Germinal center (tissue), 1 donor: ENCODE results near the gene PCDHGA11.
"Not testable (repeated sequence)": the region's sequence is repeated elsewhere in the genome, so short reads cannot be mapped to it uniquely, and the experiment has no call there.

ENCODE experiments used
- DNase-seq: peaks from one replicate; pipeline ENCODE4 v3.0.0; 2012; ENCODE audit warnings: mixed read lengths, low spot score

The PCDHGA11 gene

DNA sequence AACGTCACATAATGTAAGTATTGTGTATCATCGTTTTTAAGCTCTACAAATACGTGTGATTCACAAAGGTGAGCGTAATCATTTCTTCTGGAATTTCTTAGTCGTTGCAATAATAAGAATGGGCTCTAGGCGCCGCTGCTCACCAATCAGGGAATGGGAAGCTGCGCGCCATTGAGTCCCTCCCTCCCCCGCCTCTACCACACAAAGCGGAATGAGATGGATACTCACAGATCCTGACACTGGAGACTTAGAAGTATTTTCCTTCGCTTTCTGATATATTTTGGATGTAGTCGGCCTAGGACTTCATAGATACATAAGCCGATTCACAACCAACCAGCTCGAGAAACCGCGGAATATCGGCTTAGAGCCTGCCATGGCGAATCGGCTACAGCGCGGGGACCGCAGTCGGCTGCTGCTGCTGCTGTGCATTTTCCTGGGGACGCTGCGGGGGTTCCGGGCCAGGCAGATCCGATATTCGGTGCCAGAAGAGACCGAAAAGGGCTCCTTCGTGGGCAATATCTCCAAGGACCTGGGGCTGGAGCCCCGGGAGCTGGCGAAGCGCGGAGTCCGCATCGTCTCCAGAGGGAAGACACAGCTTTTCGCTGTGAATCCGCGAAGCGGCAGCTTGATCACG lies at the start of gene PCDHGA11:
TSS of gene PCDHGA11 (plus strand) at position 197 of the 634 bp plus-strand sequence. CDS start at position 374, 177 bp downstream.
- DNase-seq, result peak; percentile 66

DNA sequence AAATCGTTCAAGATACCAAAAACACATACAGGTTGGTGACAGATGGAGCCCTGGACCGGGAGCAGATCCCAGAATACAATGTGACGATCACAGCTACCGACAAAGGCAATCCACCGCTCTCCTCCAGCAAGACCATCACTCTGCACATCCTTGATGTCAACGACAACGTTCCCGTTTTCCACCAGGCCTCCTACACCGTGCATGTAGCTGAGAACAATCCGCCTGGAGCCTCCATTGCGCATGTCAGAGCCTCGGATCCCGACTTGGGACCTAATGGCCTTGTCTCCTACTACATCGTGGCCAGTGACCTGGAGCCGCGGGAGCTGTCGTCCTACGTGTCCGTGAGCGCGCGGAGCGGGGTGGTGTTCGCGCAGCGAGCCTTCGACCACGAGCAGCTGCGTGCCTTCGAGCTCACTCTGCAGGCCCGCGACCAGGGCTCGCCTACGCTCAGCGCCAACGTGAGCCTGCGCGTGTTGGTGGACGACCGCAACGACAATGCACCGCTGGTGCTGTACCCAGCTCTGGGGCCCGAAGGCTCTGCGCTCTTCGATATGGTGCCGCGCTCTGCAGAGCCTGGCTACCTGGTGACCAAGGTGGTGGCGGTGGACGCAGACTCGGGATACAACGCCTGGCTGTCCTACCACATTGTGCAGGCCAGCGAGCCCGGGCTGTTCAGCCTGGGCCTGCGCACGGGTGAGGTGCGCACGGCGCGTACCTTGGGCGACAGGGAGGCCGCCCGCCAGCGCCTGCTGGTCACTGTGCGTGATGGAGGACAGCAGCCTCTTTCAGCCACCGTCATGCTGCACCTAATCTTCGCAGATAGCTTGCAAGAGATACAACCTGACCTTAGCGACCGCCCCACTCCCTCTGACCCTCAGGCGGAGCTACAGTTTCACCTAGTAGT lies 49.0 kb upstream of the PCDHGA11 start:
- no peak for DNase-seq

DNA sequence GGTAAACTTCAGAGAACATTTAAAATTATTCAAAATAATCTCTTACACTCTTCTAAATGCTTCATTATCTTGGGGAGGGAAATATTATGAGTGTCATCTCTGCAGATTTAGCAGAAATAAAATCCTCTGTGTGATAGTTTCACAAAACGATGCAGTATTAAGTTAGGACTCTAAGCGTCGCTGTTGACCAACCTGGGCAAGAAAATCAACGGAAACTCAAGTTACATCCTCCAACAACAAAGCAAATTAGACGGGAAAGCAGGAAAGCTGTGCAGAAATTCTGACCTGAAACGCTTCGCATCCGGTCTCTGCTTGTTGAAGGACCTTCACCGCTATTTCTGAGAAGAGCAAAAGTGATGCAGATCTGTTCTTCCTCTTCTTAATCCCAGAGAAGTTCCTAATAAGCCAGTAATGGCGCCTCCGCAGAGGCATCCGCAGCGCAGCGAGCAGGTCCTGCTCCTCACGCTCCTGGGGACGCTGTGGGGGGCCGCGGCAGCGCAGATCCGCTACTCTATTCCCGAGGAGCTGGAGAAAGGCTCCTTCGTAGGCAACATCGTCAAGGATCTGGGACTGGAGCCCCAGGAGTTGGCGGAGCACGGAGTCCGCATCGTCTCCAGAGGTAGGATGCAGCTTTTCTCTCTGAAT lies 47.1 kb upstream of the PCDHGA11 start, which contains the start of gene PCDHGA6:
TSS of gene PCDHGA6 (plus strand) at position 219 of the 645 bp plus-strand sequence. CDS start at position 412, 193 bp downstream.
- DNase-seq, result no peak

DNA sequence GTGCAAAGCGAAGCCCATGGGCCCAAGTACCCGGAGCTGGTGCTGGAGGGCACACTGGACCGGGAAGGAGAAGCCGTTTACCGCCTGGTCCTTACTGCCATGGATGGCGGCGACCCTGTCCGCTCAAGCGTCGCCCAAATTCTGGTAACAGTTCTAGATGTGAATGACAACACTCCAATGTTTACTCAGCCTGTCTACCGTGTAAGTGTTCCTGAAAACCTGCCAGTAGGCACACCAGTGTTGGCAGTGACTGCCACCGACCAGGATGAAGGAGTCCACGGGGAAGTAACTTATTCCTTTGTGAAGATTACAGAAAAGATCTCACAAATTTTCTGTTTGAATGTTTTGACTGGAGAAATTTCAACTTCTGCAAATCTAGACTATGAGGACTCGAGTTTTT lies 46.2 kb upstream of the PCDHGA11 start:
- DNase-seq, result no peak

DNA sequence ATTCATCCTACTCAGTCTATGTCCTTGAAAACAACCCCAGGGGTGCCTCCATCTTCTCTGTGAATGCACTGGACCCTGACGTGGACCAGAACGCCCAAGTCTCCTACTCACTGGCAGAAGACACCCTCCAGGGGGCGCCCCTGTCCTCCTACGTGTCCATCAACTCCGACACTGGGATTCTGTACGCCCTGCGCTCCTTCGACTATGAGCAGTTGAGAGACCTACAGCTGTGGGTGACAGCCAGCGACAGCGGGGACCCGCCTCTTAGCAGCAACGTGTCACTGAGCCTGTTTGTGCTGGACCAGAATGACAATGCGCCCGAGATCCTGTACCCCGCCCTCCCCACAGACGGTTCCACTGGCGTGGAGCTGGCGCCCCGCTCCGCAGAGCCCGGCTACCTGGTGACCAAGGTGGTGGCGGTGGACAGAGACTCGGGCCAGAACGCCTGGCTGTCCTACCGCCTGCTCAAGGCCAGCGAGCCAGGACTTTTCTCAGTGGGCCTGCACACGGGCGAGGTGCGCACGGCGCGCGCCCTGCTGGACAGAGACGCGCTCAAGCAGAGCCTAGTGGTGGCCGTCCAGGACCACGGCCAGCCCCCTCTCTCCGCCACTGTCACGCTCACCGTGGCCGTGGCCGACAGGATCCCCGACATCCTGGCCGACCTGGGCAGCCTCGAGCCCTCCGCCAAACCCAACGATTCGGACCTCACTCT lies 45.3 kb upstream of the PCDHGA11 start:
- DNase-seq, result not testable (repeated sequence)

DNA sequence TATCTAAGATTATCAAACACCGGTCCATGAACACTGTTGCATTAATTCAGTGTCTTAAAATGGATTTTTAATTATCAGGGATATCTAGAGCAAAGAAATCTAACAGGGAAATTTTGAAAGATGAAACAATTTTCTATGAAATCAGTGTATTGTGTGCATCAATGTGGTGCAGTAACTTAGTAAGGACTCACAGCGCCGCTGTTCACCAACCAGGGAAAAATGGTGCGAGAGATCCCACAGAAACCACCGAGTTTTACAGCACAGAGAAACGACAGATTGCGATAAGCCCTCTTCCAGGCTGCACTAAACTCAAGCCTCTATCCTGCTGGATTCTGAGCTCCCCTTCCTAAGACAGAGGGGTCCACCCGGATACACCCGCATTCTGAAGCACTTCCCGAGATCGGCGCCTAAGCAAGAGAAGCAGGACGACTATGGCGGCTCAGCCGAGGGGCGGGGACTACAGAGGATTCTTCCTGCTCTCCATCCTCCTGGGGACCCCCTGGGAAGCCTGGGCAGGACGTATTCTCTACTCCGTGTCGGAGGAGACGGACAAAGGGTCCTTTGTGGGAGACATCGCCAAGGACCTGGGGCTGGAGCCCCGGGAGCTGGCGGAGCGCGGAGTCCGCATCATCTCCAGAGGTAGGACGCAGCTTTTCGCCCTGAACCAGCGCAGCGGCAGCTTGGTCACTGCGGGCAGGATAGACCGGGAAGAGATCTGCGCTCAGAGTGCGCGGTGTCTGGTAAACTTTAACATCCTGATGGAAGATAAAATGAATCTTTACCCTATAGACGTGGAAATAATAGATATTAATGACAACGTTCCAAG lies 38.2 kb upstream of the PCDHGA11 start, which contains the start of gene PCDHGA7:
TSS of gene PCDHGA7 (plus strand) at position 274 of the 826 bp plus-strand sequence. CDS start at position 432, 158 bp downstream.
- peak; percentile 24 for DNase-seq

DNA sequence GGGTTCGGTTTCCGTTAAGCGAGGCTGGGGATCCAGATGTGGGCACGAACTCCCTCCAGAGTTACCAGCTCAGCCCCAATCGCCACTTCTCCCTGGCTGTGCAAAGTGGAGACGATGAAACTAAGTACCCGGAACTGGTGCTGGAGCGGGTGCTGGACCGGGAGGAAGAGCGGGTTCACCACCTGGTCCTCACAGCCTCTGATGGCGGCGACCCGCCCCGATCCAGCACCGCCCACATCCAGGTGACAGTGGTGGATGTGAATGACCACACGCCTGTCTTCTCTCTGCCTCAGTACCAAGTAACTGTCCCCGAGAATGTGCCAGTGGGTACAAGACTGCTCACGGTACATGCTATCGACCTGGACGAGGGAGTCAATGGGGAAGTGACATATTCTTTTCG lies 37.5 kb upstream of the PCDHGA11 start:
- no peak for DNase-seq

DNA sequence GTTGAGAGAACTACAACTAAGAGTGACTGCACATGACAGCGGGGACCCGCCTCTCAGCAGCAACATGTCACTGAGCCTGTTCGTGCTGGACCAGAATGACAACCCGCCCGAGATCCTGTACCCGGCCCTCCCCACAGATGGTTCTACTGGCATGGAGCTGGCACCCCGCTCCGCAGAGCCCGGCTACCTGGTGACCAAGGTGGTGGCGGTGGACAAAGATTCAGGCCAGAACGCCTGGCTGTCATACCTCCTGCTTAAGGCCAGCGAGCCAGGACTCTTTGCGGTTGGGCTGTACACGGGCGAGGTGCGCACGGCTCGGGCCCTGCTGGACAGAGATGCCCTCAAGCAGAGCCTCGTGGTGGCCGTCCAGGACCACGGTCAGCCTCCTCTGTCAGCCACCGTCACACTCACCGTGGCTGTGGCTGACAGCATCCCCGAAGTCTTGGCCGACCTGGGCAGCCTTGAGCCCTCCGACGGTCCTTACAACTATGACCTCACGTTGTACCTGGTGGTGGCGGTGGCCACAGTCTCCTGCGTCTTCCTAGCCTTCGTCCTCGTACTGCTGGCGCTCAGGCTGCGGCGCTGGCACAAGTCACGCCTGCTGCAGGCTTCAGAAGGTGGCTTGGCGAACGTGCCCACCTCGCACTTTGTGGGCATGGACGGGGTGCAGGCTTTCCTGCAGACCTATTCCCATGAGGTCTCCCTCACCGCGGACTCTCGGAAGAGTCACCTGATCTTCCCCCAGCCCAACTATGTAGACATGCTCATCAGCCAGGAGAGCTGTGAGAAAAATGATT lies 36.2 kb upstream of the PCDHGA11 start:
- no peak for DNase-seq

DNA sequence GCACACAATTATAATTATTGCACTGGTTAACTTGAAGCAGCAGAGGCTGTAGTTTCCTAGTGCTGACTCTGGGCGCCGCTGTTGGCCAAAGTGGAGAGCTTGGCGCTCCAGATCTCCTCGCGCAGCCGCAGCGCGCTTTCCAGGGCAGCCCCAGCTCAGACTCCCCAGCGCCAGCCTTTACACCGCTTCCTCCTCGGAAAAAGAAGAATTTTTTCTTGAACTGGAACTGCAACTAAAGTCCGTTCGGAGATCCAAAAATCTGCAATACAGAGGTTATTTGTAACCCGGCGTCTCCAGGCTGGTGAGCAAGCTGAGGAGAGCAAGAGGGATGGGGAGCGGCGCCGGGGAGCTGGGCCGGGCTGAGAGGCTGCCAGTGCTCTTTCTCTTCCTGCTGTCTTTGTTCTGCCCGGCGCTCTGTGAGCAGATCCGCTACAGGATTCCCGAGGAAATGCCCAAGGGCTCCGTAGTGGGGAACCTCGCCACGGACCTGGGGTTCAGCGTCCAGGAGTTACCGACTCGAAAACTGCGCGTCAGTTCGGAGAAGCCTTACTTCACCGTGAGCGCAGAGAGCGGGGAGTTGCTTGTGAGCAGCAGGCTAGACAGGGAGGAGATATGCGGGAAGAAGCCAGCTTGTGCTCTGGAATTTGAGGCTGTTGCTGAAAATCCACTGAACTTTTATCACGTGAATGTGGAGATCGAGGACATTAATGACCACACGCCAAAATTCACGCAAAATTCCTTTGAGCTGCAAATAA lies 33.1 kb upstream of the PCDHGA11 start, which contains the start of gene PCDHGB4:
TSS of gene PCDHGB4 (plus strand) at position 142 of the 755 bp plus-strand sequence. CDS start at position 329, 187 bp downstream.
- not testable (repeated sequence) for DNase-seq

DNA sequence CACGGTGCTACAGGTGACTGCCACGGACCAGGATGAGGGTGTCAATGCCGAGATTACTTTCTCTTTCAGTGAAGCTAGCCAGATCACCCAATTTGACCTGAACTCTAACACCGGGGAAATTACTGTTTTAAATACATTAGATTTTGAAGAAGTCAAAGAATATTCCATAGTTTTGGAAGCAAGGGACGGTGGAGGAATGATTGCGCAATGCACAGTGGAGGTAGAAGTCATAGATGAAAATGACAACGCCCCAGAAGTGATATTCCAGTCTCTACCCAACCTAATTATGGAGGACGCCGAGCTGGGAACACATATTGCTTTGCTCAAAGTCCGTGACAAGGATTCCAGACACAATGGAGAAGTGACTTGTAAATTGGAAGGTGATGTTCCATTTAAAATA lies 32.2 kb upstream of the PCDHGA11 start:
- no peak for DNase-seq

DNA sequence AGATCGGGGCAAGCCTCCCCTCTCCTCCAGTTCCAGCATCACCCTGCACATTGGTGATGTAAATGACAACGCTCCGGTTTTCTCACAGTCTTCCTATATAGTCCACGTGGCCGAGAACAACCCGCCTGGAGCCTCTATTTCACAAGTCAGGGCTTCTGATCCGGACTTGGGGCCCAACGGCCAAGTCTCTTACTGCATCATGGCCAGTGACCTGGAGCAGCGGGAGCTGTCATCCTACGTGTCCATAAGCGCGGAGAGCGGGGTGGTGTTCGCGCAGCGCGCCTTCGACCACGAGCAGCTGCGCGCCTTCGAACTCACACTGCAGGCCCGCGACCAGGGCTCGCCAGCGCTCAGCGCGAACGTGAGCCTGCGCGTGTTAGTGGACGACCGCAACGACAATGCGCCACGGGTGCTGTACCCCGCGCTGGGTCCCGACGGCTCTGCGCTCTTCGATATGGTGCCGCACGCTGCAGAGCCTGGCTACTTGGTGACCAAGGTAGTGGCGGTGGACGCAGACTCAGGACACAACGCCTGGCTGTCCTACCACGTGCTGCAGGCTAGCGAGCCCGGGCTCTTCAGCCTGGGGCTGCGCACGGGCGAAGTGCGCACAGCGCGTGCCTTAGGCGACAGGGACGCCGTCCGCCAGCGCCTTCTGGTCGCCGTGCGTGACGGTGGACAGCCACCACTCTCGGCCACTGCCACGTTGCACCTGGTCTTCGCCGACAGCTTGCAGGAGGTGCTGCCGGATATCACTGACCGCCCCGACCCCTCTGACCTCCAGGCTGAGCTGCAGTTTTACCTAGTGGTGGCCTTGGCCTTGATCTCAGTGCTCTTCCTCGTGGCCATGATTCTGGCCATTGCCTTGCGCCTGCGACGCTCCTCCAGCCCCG lies 31.5 kb upstream of the PCDHGA11 start:
- no peak for DNase-seq

DNA sequence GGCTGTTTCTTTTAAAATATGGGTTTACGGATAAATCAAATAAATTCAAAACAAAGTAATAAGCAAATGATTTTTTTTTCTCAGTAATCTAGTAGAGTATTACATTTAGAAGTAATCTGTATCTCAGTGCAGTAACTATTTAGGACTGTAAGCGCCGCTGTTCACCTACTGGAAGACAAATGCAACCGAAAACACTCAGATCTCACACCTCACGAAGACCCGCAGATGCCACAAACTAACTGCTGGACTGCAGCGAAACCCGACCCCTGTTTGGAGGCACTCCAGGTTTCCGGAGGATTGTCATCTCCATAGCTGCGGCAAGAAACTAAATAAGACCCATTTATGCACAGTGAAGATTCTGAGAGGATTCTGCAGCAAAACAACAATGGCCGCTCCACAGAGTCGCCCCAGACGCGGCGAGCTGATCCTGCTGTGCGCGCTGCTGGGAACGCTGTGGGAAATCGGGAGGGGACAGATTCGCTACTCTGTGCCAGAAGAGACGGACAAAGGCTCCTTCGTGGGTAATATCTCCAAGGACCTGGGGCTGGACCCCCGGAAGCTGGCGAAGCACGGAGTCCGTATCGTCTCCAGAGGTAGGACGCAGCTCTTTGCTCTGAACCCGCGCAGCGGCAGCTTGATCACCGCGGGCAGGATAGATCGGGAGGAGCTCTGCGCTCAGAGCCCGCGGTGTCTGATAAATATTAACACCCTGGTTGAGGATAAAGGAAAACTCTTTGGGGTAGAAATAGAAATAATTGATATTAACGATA lies 28.2 kb upstream of the PCDHGA11 start, which contains the start of gene PCDHGA8:
TSS of gene PCDHGA8 (plus strand) at position 205 of the 770 bp plus-strand sequence. CDS start at position 386, 181 bp downstream.
- peak; percentile 35 for DNase-seq

DNA sequence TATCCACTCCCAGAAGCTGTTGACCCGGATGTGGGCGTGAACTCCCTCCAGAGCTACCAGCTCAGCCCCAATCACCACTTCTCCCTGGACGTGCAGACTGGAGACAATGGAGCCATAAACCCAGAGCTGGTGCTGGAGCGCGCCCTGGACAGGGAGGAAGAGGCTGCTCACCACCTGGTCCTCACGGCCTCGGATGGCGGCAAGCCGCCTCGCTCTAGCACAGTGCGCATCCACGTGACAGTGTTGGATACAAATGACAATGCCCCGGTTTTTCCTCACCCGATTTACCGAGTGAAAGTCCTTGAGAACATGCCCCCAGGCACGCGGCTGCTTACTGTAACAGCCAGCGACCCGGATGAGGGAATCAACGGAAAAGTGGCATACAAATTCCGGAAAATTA lies 27.6 kb upstream of the PCDHGA11 start:
- no peak for DNase-seq

DNA sequence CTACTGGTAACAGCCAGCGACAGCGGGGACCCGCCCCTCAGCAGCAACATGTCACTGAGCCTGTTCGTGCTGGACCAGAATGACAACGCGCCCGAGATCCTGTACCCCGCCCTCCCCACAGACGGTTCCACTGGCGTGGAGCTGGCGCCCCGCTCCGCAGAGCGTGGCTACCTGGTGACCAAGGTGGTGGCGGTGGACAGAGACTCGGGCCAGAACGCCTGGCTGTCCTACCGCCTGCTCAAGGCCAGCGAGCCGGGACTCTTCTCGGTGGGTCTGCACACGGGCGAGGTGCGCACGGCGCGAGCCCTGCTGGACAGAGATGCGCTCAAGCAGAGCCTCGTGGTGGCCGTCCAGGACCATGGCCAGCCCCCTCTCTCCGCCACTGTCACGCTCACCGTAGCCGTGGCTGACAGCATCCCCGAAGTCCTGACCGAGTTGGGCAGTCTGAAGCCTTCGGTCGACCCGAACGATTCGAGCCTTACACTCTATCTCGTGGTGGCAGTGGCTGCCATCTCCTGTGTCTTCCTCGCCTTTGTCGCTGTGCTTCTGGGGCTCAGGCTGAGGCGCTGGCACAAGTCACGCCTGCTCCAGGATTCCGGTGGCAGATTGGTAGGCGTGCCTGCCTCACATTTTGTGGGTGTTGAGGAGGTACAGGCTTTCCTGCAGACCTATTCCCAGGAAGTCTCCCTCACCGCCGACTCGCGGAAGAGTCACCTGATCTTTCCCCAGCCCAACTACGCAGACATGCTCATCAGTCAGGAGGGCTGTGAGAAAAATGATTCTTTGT lies 26.3 kb upstream of the PCDHGA11 start:
- DNase-seq, result not testable (repeated sequence)

DNA sequence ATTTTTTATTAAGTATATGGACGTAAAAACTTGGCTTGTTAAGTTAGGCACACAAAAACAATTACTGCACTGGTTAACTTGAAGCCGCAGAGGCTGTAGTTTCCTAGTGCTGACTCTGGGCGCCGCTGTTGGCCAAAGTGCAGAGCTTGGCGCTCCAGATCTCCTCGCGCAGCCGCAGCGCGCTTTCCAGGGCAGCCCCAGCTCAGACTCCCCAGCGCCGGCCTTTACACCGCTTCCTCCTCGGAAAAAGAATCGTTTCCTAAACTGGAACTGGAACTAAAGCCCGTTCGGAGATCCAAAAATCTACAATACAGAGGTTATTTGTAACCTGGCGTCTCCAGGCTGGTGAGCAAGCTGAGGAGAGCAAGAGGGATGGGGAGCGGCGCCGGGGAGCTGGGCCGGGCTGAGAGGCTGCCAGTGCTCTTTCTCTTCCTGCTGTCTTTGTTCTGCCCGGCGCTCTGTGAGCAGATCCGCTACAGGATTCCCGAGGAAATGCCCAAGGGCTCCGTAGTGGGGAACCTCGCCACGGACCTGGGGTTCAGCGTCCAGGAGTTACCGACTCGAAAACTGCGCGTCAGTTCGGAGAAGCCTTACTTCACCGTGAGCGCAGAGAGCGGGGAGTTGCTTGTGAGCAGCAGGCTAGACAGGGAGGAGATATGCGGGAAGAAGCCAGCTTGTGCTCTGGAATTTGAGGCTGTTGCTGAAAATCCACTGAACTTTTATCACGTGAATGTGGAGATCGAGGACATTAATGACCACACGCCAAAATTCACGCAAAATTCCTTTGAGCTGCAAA lies 22.9 kb upstream of the PCDHGA11 start, which contains the start of gene PCDHGB5:
TSS of gene PCDHGB5 (plus strand) at position 192 of the 796 bp plus-strand sequence. CDS start at position 373, 181 bp downstream.
- peak; percentile 50 for DNase-seq
